K562 (cell line): ENCODE data around the gene NIPAL3. TPM values are rescaled to one million over a fixed set of nuclear protein-coding genes. Genes with fewer than 3 reads are reported as not detected.
A peak's percentile ranks its signal among the peaks of the same experiment; 100 is the strongest.

ENCODE experiments used
- CREB5 ChIP-seq: fragments of 250-450 bp; sonication (Bioruptor Pico); IDR thresholded peaks from 2 replicates; pipeline ENCODE4 v1.5.0; 2020; ENCODE audit warnings: mild to moderate bottlenecking
- HDAC8 ChIP-seq: fragments of 450-650 bp; IDR thresholded peaks from 2 replicates; pipeline ENCODE4 v1.6.1; 2016; ENCODE audit warnings: mild to moderate bottlenecking, missing genetic modification characterization, moderate library complexity, missing compliant biosample characterization
- MAFK ChIP-seq: IDR thresholded peaks from 2 replicates; pipeline ENCODE4 v1.6.1; 2011; ENCODE audit warnings: low read length, improper control_type of control experiment
- MCM7 ChIP-seq, 2 experiments: fragments of 450-650 bp; IDR thresholded peaks; 2 replicates each; pipeline ENCODE4 v1.6.1; 2016 to 2018
- MECOM ChIP-seq: fragments of 250-450 bp; sonication (Bioruptor Pico); IDR thresholded peaks from 2 replicates; pipeline ENCODE4 v1.8.0; 2022; ENCODE audit warnings: inconsistent platforms
- MGA ChIP-seq: fragments of 450-650 bp; IDR thresholded peaks from 2 replicates; pipeline ENCODE4 v1.6.1; 2016; ENCODE audit warnings: mild to moderate bottlenecking, moderate library complexity
- PRMT5 ChIP-seq: sonication (generic); formaldehyde crosslinking; IDR thresholded peaks from 2 replicates; pipeline ENCODE4 v1.5.0; 2020; ENCODE audit warnings: missing genetic modification reagents
- PURB ChIP-seq: sonication (generic); formaldehyde crosslinking; IDR thresholded peaks from 2 replicates; pipeline ENCODE4 v1.9.0; 2021; ENCODE audit warnings: low read depth, mild to moderate bottlenecking, missing genetic modification reagents
- RBM25 ChIP-seq: fragments of 200-400 bp; formaldehyde crosslinking; IDR thresholded peaks from 2 replicates; pipeline ENCODE4 v1.6.1; 2018; ENCODE audit warnings: low read length, low read depth, moderate library complexity; ENCODE audit not compliant: severe bottlenecking
- SMARCC2 ChIP-seq: fragments of 450-650 bp; IDR thresholded peaks from 2 replicates; pipeline ENCODE4 v1.6.1; 2017; ENCODE audit warnings: antibody characterized with exemption, moderate library complexity, mild to moderate bottlenecking, low read depth
- SMC3 ChIP-seq: conservative IDR thresholded peaks from 2 replicates; pipeline ENCODE4 v1.6.1; 2011; ENCODE audit warnings: low read depth, low read length, improper control_type of control experiment; ENCODE audit not compliant: insufficient read depth
- TAF7 ChIP-seq: fragments of 450-650 bp; IDR thresholded peaks from 2 replicates; pipeline ENCODE4 v1.6.1; 2016; ENCODE audit warnings: missing genetic modification characterization, missing compliant biosample characterization
- ZNF740 ChIP-seq, 3 experiments: fragments of 200-800 bp in 1 of 3; sonication (Bioruptor generic) in 1 of 3; sonication (generic) in 1 of 3; formaldehyde crosslinking in 1 of 3; IDR thresholded peaks; 2 replicates each; pipeline versions ENCODE4 v1.6.1 to v1.8.0; 2016 to 2022; ENCODE audit warnings: mild to moderate bottlenecking in 2 of 3, missing compliant biosample characterization in 2 of 3, missing genetic modification characterization in 2 of 3, missing genetic modification reagents in 1 of 3
- polyA plus RNA-seq, 8 experiments: library from polyadenylated mRNA; depleted of rRNA in 4 of 8; stranded (reverse) in 5 of 8; unstranded in 3 of 8; fragments of >200 nt; fragmentation: Nextera tagmentation in 2 of 8; fragmentation: Illumina TruSeq in 1 of 8; extraction: Ambion mirVana in 2 of 8; extraction: Trizol in 1 of 8; gene quantifications; 2 replicates each; pipeline versions ENCODE4 v1.2.1 to v1.2.3, GENCODE V29; 2011 to 2014; ENCODE audit warnings: inconsistent platforms in 1 of 8, missing spikeins in 1 of 8
- total RNA-seq, 7 experiments: library from RNA; depleted of rRNA in 6 of 7; stranded (reverse); fragments of >200 nt in 6 of 7; fragmentation: Illumina TruSeq in 2 of 7; extraction: Trizol in 2 of 7; gene quantifications; 2 replicates each; pipeline versions ENCODE4 v1.2.1 to v1.2.3, GENCODE V29; 2011 to 2021; ENCODE audit warnings: low replicate concordance in 1 of 7

NIPAL3 gene
- total and polyA plus RNA-seq, 9 of the 15 experiments (the other 6 are each of a cell fraction or from before 2014, with no cell fraction given), result 10.5 to 26.3 (median 16.0) TPM

GRCh38 chr1:24413350-24414163 is 2.0 kb upstream of the NIPAL3 start, which contains the start of gene STPG1 (continued):
- TF ChIP-seq SMARCC2 (0 out of 2 replicates have a peak, but pooled peaks have one; percentile 16), SMC3 (no peak), ZNF740 (CRISPR knock-in tag; IDR thresholded peaks at IDR 0.05) (no peak), ZNF740 (tag; IDR thresholded peaks at IDR 0.05) (peak in 1 of 2 experiments; percentile 32; a peak in 1 of 4 replicates), HDAC8 (no peak), PRMT5 (no peak), MECOM (CRISPR knock-in tag) (no peak), MAFK (no peak), CREB5 (CRISPR knock-in tag) (no peak), RBM25 (peak; percentile 90), PURB (CRISPR knock-in tag) (peak; percentile 32; the same call in 1 of the 2 replicates), MGA (peak; percentile 30; the same call in 1 of the 2 replicates), TAF7 (tag) (no peak), MCM7 (IDR thresholded peaks at IDR 0.05) (no peak)
